ENCODE data around the gene KLHL30.

Gene KLHL30

DNA sequence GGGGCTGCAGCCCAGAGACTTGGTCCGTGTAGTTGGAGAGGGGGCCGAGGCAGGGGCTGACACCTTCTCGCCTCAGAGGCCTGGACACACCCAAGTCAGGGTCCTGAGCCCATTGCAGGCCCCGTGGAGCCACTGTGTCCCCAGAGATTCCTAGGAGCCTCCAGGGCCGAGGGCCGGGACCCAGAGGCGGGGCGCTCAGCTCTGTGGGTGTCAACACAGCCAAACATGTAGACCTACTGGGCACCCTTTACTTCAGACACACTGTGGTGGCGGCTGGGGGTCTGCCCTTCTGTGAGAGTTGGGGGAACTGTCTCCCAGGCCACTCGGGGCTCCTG is 38.8 kb upstream of the KLHL30 start (continued):
- TF ChIP-seq SNAI2 (CRISPR knock-in tag; IDR thresholded peaks at IDR 0.05) = no peak

DNA sequence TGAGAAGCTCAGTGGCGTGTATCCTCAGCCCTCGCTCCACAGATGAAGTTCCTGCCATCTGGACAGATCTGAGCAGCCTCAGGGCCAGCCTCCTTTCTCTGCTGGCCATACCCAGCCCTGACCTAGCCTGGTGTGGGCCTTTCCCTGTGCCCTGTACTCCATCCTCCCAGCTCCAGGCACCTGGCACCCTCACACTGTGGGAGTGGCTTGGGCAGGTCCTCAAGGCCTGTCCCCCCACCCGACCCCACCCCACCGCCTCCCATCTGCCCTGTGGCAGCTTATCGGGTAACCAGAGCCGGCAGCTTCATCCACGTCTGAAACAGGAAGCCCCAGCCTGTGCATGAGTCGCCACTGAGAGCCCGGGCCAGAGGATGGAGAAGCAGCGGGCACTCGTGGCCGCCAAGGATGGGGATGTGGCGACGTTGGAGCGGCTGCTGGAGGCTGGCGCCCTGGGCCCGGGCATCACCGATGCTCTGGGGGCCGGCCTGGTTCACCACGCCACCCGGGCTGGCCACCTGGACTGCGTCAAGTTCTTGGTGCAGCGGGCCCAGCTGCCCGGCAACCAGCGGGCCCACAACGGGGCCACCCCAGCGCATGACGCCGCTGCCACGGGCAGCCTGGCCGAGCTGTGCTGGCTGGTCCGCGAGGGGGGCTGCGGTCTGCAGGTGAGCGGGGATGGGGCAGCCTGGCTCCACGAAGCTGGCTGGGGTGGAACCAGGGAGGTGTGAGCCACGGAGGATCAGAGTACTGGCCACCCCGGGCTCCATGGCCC is 38.2 kb upstream of the KLHL30 start, which contains the start of gene ESPNL:
ESPNL (plus strand) TSS at position 292 of the 772 bp plus-strand sequence; CDS start at position 372, 80 bp downstream.
- peak; percentile 38 for ATAC-seq
- no peak for TF ChIP-seq TCF4 (CRISPR knock-in tag; IDR thresholded peaks at IDR 0.05; ENCODE audit: borderline replicate concordance)
- TF ChIP-seq ZNF8 (CRISPR knock-in tag; IDR thresholded peaks at IDR 0.05) = no peak
- no peak for TF ChIP-seq TOX (CRISPR knock-in tag; IDR thresholded peaks at IDR 0.05; ENCODE audit: borderline replicate concordance)
- TF ChIP-seq ARNTL (CRISPR knock-in tag; IDR thresholded peaks at IDR 0.05; ENCODE audit: borderline replicate concordance, low read depth) = no peak
- TF ChIP-seq, protein P1, sequence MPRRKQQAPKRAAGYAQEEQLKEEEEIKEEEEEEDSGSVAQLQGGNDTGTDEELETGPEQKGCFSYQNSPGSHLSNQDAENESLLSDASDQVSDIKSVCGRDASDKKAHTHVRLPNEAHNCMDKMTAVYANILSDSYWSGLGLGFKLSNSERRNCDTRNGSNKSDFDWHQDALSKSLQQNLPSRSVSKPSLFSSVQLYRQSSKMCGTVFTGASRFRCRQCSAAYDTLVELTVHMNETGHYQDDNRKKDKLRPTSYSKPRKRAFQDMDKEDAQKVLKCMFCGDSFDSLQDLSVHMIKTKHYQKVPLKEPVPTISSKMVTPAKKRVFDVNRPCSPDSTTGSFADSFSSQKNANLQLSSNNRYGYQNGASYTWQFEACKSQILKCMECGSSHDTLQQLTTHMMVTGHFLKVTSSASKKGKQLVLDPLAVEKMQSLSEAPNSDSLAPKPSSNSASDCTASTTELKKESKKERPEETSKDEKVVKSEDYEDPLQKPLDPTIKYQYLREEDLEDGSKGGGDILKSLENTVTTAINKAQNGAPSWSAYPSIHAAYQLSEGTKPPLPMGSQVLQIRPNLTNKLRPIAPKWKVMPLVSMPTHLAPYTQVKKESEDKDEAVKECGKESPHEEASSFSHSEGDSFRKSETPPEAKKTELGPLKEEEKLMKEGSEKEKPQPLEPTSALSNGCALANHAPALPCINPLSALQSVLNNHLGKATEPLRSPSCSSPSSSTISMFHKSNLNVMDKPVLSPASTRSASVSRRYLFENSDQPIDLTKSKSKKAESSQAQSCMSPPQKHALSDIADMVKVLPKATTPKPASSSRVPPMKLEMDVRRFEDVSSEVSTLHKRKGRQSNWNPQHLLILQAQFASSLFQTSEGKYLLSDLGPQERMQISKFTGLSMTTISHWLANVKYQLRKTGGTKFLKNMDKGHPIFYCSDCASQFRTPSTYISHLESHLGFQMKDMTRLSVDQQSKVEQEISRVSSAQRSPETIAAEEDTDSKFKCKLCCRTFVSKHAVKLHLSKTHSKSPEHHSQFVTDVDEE (CRISPR knock-in tag; IDR thresholded peaks at IDR 0.05) = no peak
- no peak for TF ChIP-seq ZFP3 (CRISPR knock-in tag; IDR thresholded peaks at IDR 0.05)
- no peak for TF ChIP-seq CSDC2 (CRISPR knock-in tag; IDR thresholded peaks at IDR 0.05)

DNA sequence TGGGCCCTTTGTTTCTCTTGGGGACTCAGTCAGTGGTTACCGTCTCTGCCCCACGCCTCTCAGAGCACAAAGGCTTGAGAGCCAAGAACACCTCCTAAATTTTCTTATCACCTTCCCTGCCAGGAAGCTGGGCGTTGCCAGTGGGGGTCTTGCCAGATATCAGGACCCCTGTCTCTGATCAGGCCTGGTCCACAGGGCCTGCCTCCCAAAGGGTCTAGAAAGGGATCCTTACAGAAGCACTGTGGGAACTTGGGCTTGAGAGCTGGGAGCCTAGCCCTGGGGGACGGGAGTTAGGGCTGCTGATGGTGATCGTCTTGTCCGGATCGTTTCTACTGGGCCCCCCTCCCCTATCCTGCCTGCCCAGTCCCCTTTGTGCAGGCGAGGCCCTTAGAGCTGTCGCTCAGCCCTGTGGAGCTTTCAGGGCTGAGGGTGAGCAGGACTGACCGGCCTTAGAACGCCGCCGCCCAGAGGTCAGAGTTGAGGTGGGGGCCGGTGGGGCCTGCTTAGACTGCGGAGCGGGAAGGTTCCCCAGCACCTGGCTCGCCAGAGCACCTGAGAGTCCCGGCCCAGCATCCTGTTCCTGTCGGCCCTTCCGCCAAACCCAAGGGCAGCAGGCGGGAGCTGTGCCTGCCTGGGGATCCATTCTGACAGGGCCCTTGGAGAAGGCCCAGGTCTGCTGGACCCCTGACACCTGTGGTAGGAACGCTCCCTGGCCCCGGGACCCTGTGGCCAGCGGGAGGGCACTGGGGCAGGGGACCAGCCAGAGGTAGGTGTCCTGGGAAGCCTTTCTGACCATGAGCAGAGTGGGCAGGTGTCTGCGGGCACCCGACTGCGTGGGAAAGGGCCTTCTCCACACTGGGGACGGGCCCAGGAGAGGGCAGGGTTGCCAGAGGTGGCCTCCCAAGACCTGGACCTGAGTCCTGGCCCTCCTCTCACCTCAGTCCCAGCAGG is 37.4 kb upstream of the KLHL30 start:
- no peak for TF ChIP-seq TCF4 (CRISPR knock-in tag; IDR thresholded peaks at IDR 0.05; ENCODE audit: borderline replicate concordance)
- no peak for TF ChIP-seq SNAI2 (CRISPR knock-in tag; IDR thresholded peaks at IDR 0.05)
- TF ChIP-seq, protein P2, sequence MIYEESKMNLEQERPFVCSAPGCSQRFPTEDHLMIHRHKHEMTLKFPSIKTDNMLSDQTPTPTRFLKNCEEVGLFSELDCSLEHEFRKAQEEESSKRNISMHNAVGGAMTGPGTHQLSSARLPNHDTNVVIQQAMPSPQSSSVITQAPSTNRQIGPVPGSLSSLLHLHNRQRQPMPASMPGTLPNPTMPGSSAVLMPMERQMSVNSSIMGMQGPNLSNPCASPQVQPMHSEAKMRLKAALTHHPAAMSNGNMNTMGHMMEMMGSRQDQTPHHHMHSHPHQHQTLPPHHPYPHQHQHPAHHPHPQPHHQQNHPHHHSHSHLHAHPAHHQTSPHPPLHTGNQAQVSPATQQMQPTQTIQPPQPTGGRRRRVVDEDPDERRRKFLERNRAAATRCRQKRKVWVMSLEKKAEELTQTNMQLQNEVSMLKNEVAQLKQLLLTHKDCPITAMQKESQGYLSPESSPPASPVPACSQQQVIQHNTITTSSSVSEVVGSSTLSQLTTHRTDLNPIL (CRISPR knock-in tag; IDR thresholded peaks at IDR 0.05; ENCODE audit: low read depth) = no peak
- TF ChIP-seq, protein P3, sequence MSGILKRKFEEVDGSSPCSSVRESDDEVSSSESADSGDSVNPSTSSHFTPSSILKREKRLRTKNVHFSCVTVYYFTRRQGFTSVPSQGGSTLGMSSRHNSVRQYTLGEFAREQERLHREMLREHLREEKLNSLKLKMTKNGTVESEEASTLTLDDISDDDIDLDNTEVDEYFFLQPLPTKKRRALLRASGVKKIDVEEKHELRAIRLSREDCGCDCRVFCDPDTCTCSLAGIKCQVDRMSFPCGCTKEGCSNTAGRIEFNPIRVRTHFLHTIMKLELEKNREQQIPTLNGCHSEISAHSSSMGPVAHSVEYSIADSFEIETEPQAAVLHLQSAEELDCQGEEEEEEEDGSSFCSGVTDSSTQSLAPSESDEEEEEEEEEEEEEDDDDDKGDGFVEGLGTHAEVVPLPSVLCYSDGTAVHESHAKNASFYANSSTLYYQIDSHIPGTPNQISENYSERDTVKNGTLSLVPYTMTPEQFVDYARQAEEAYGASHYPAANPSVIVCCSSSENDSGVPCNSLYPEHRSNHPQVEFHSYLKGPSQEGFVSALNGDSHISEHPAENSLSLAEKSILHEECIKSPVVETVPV (CRISPR knock-in tag; IDR thresholded peaks at IDR 0.05) = no peak
- no peak for TF ChIP-seq ZC3H10 (CRISPR knock-in tag; IDR thresholded peaks at IDR 0.05)
- TF ChIP-seq, protein P4, sequence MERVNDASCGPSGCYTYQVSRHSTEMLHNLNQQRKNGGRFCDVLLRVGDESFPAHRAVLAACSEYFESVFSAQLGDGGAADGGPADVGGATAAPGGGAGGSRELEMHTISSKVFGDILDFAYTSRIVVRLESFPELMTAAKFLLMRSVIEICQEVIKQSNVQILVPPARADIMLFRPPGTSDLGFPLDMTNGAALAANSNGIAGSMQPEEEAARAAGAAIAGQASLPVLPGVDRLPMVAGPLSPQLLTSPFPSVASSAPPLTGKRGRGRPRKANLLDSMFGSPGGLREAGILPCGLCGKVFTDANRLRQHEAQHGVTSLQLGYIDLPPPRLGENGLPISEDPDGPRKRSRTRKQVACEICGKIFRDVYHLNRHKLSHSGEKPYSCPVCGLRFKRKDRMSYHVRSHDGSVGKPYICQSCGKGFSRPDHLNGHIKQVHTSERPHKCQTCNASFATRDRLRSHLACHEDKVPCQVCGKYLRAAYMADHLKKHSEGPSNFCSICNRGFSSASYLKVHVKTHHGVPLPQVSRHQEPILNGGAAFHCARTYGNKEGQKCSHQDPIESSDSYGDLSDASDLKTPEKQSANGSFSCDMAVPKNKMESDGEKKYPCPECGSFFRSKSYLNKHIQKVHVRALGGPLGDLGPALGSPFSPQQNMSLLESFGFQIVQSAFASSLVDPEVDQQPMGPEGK (CRISPR knock-in tag; IDR thresholded peaks at IDR 0.05; ENCODE audit: borderline replicate concordance) = no peak
- TF ChIP-seq CSDC2 (CRISPR knock-in tag; IDR thresholded peaks at IDR 0.05) = no peak
- no peak for TF ChIP-seq GLIS3 (CRISPR knock-in tag; IDR thresholded peaks at IDR 0.05)
- no peak for TF ChIP-seq ZNF565 (CRISPR knock-in tag; conservative IDR thresholded peaks at IDR 0.05; ENCODE audit: low read depth)
- no peak for TF ChIP-seq ARNTL (CRISPR knock-in tag; IDR thresholded peaks at IDR 0.05; ENCODE audit: borderline replicate concordance, low read depth)
- TF ChIP-seq, protein P5, sequence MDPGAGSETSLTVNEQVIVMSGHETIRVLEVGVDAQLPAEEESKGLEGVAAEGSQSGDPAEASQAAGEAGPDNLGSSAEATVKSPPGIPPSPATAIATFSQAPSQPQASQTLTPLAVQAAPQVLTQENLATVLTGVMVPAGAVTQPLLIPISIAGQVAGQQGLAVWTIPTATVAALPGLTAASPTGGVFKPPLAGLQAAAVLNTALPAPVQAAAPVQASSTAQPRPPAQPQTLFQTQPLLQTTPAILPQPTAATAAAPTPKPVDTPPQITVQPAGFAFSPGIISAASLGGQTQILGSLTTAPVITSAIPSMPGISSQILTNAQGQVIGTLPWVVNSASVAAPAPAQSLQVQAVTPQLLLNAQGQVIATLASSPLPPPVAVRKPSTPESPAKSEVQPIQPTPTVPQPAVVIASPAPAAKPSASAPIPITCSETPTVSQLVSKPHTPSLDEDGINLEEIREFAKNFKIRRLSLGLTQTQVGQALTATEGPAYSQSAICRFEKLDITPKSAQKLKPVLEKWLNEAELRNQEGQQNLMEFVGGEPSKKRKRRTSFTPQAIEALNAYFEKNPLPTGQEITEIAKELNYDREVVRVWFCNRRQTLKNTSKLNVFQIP (CRISPR knock-in tag; IDR thresholded peaks at IDR 0.05; ENCODE audit: borderline replicate concordance, low read depth) = no peak
- ATAC-seq = no peak

Data from SK-N-SH treated with all-trans-retinoic acid at 6 μM for 48 hours (cell line).